Measurements from ENCODE around the gene MOBP.

The MOBP gene

GRCh38 chr3:39432342-39432741 is 35.1 kb upstream of the MOBP start:
- Histone ChIP-seq H4K20me1 (ENCODE audit: low read depth, low read length) (no peaks in the 10 kb centered on the region), H3K27me3 (ENCODE audit: low read length) (no peaks in the 10 kb centered on the region), H3K4me3 (ENCODE audit: insufficient read depth, low read length, poor library complexity, severe bottlenecking) (no peak overlapping the region), H3K79me2 (ENCODE audit: insufficient read depth, low read length) (no peaks in the 10 kb centered on the region), H3K9ac (ENCODE audit: low read length) (no peak overlapping the region), H3K27ac (ENCODE audit: low read depth, low read length) (no peak overlapping the region), H3K36me3 (ENCODE audit: low read length) (no peaks in the 10 kb centered on the region), H3K9me3 (ENCODE audit: insufficient read depth, low read length) (no peaks in the 10 kb centered on the region), H2AFZ (ENCODE audit: low read depth, low read length, severe bottlenecking) (no peak overlapping the region), H3K4me2 (ENCODE audit: low read depth, low read length, poor library complexity, severe bottlenecking) (no peak overlapping the region), H3K9me2 (replicated peaks; ENCODE audit: insufficient read depth, low read length) (no peaks in the 10 kb centered on the region), H3F3A (ENCODE audit: insufficient read depth) (no peaks in the 10 kb centered on the region)
- no peak for TF ChIP-seq CTCF (IDR thresholded peaks at IDR 0.05; ENCODE audit: insufficient read depth, low read length, poor library complexity, severe bottlenecking)
- no peak for TF ChIP-seq EZH2phosphoT487 (conservative IDR thresholded peaks at IDR 0.05; ENCODE audit: low read length)

GRCh38 chr3:39433642-39434041 is 33.8 kb upstream of the MOBP start:
- TF ChIP-seq CTCF (IDR thresholded peaks at IDR 0.05; ENCODE audit: insufficient read depth, low read length, poor library complexity, severe bottlenecking) (no peak), EZH2phosphoT487 (conservative IDR thresholded peaks at IDR 0.05; ENCODE audit: low read length) (no peak)
- no peaks in the 10 kb centered on the region for H3K9me2 ChIP-seq (replicated peaks; ENCODE audit: insufficient read depth, low read length)
- no peaks in the 10 kb centered on the region for H3K36me3 ChIP-seq (ENCODE audit: low read length)
- H3K9ac ChIP-seq (ENCODE audit: low read length): no peak overlapping the region
- no peaks in the 10 kb centered on the region for H3K9me3 ChIP-seq (ENCODE audit: insufficient read depth, low read length)
- H3F3A ChIP-seq (ENCODE audit: insufficient read depth): no peaks in the 10 kb centered on the region
- H3K27ac ChIP-seq (ENCODE audit: low read depth, low read length): no peak overlapping the region
- H3K27me3 ChIP-seq (ENCODE audit: low read length): no peaks in the 10 kb centered on the region
- H2AFZ ChIP-seq (ENCODE audit: low read depth, low read length, severe bottlenecking): no peak overlapping the region
- no peak overlapping the region for H3K4me2 ChIP-seq (ENCODE audit: low read depth, low read length, poor library complexity, severe bottlenecking)
- no peak overlapping the region for H3K4me3 ChIP-seq (ENCODE audit: insufficient read depth, low read length, poor library complexity, severe bottlenecking)
- H3K79me2 ChIP-seq (ENCODE audit: insufficient read depth, low read length): no peaks in the 10 kb centered on the region
- H4K20me1 ChIP-seq (ENCODE audit: low read depth, low read length): no peaks in the 10 kb centered on the region

GRCh38 chr3:39434574-39434973 is 32.9 kb upstream of the MOBP start:
- no peaks in the 10 kb centered on the region for H3K9me3 ChIP-seq (ENCODE audit: insufficient read depth, low read length)
- H3K79me2 ChIP-seq (ENCODE audit: insufficient read depth, low read length): no peaks in the 10 kb centered on the region
- H3K9ac ChIP-seq (ENCODE audit: low read length): no peak overlapping the region
- H2AFZ ChIP-seq (ENCODE audit: low read depth, low read length, severe bottlenecking): no peak overlapping the region
- no peaks in the 10 kb centered on the region for H3K27me3 ChIP-seq (ENCODE audit: low read length)
- no peak overlapping the region for H3K4me3 ChIP-seq (ENCODE audit: insufficient read depth, low read length, poor library complexity, severe bottlenecking)
- no peak overlapping the region for H3K27ac ChIP-seq (ENCODE audit: low read depth, low read length)
- TF ChIP-seq CTCF (IDR thresholded peaks at IDR 0.05; ENCODE audit: insufficient read depth, low read length, poor library complexity, severe bottlenecking): no peak
- TF ChIP-seq EZH2phosphoT487 (conservative IDR thresholded peaks at IDR 0.05; ENCODE audit: low read length): no peak
- H3K9me2 ChIP-seq (replicated peaks; ENCODE audit: insufficient read depth, low read length): no peaks in the 10 kb centered on the region
- H3F3A ChIP-seq (ENCODE audit: insufficient read depth): no peaks in the 10 kb centered on the region
- H4K20me1 ChIP-seq (ENCODE audit: low read depth, low read length): no peaks in the 10 kb centered on the region
- no peak overlapping the region for H3K4me2 ChIP-seq (ENCODE audit: low read depth, low read length, poor library complexity, severe bottlenecking)
- no peaks in the 10 kb centered on the region for H3K36me3 ChIP-seq (ENCODE audit: low read length)

Measured in SU-DHL-6 (cell line).